ENCODE measurements around the gene TRABD2B.

TRABD2B gene

DNA sequence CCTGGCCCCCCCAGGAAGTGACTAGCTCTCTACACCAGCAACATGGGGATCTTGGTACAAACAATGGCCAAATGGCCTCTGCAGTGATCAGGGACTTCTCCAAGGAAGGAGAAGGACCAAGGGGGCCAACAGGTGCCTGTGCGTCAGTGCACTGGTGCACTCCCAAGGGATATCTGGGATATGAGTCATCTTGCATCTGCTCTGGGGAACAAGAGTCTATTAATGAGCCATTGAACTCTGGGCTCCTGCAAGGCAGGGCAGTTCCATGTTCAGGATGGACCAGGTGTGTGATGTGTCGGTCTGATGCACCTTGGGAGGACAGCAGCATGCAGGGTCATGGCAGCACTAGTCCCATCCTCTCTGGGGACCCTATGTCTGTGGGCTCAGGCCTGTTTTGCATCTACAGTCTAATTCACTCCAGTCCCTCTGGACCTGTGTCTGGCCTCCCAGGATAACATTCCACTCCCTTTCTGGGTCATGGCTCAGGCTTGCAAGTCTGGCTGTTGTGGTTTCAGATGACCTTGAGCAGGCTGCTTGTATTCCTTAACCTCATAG is 125.3 kb downstream of the TRABD2B start:
- FAIRE-seq: no peak

GRCh38 chr1:47870946-47871676 is 126.1 kb downstream of the TRABD2B start:
- FAIRE-seq: no peak

DNA sequence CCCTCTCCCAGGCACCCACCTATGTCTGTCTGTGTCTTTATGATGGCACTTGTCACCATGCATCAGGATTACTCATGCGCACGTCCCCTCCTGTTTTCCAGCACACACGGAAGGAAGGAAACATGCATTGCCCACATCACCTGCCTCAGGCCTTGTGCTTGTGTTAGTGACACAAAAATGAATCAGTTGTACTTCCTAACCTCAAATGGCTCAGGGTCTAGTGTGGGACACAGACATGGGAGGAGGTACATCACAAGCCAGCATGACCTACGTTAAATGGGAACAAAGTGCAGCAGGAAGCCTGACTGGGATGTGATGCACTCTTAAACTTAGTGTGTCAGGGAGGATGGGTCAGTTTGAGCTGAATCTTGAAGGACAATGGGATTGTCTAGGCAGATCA is 126.7 kb downstream of the TRABD2B start:
- no peak for FAIRE-seq

DNA sequence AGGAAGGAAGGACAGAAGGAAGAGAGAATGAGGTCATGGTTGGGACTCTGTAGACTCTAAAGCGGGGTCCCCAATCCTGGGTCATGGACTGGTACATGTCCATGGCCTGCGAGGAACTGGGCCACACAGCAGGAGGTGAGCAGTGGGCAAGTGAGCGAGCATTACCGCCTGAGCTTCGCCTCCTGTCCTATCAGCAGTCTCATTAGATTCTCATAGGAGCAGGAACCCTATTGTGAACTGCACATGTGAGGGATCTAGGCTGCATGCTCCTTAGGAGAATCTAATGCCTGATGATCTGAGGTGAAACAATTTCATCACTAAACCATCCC is 128.9 kb downstream of the TRABD2B start:
- FAIRE-seq: no peak

DNA sequence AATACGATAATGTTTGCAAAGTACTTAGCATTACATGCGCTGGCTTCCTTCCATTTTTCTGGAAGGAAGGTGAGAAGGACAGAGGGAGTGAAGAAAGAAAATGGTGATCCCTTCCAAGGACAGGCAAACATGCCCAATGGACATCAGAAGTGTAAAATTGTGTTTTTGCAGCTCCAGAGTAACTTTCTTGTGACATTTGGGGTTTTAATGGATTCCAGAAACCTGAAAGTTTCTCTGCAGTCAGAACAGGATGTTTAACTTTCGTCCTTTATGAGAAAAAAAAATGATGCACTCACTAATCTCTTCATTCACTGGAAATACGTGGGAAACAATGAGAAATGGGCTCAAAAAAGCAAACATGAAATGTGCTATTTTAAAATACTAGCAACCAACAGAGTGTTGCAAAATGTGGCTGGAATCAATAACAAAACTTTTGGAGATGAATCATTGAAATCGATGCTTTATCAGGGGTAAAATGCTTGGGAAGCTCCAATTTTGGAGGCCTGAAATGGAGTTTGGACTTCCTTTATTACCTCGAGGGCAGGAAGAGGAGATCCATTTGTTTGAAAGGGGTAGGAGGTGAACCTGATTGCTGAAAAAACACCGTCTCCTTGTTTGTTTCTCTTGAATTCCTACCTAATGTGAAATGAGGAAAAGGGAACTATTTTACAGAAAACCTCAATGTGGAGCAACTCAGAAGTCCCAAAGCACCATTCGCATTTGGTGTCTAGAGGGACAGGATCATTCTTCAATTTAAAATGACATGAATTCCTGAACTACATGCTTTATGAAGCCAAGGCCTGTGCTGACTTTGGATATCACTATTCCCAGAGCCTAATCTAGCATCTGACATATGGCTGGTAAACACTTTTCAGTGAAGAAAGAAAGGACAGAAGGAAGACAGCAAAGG is 129.5 kb downstream of the TRABD2B start:
- FAIRE-seq: no peak

- no peak for FAIRE-seq
Observed at GRCh38 chr1:47866601-47867437, 130.4 kb downstream of the TRABD2B start.

DNA sequence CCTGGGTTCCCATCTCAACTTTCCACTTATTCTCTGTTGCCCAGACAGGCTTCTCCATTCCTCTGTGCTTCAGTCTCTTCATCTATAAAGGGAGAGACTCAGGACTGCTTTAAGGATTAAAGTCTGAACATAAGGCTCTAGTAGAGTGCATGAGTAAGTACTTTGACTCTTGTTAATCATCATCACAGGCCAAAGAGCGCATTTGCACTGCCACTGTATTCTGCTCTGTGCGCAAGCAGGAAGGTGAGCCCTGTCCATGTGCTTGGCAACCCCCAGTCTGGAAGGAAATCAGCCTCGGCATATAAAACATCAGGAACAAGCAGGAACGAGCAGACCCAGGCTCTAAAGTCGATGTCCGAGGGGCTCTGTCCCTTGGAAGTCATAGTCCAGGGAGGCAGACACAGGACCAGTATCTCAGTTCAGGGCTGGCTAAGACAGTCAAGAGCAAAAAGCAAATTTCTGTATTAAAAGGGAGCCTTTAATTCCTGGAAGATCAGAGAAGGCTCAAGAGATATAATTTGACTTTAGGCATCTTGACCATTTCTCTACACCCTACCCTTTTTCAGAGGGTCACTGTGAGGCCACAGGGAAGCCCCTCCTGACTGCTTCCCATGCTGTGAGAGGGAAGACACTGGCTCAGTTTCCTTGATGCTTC is 131.2 kb downstream of the TRABD2B start:
- no peak for FAIRE-seq

DNA sequence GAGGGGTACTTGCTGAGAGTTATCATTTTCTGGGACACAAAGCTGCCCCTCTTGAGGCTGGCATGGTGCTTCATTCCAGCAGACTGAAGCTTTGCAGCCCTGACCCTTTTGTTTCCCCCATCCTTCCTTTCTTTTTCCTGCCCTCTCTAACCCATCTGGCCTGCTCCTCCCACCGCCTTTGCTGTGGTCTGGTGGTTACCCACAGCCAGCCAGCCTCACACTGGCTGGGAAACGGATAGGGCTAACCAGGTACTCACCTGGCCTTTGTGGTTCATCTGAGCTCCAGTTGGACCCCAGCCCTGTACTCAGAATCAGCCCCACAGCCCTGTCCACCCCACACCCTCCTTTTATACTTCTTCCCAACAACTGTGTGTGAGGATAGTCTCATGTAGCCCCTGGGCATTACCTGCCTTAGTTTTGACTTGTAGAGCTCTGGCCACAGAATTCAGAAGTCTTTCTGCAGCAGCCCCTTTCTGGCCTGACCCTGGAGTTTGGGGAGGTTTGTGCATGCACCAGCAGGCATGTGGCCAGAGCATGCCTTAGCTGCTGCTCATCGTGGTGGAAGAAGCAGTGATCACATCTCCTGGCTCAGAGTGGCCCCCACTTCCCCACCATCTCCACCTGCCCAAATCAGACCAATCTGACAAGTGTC is 138.0 kb downstream of the TRABD2B start:
- FAIRE-seq: no peak

DNA sequence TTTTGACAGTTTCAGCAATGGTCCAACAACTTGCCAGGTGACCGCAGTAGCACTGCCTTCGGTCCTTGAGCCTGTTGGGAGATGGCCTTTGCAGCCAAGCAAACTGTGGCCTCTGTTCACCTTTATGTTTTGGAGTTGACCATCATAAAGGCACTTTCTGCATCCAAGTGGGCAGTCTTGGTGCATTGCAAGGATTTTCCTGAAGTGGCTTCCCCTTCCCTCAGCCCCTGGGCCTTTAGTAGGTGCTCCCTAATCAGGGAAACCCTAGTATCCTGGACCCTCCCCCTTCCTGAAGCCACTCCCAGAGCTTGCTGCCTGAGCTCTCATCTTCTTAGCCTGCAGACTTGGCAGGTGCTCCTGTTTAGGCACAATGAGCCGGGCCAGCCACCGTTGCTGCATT is 140.2 kb downstream of the TRABD2B start:
- no peak for FAIRE-seq

- no peak for FAIRE-seq
Observed at GRCh38 chr1:47855230-47855629, 142.0 kb downstream of the TRABD2B start.

DNA sequence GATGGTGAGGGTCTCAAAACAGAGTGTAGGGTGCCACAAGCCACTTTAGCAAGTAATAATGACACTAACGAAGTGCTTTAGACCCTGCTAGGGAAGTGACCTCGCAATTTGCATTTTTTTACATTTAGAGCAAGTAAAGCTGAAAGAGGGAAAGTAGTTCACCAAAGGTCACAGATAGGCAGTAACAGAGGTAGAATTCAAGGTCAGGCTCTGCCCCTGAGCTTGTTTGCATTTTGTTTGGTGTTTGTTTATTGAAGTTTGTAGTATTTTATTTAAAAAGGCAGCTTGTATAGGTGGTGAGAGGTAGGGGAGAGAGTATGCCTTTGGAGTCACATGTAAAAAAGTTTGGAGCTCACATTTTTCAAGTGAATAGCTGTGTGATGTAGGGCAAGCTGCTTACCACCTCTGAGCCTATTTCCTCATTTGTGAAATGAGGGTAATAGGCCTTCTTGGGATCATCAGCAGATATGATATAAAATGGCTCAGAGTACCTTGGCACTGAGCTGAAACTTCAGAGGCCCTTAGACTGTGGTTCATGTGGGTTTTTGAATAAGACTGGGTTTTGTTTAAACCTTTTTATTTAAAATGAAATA is 142.5 kb downstream of the TRABD2B start:
- FAIRE-seq: no peak

GRCh38 chr1:47853852-47854251 is 143.3 kb downstream of the TRABD2B start:
- no peak for FAIRE-seq

DNA sequence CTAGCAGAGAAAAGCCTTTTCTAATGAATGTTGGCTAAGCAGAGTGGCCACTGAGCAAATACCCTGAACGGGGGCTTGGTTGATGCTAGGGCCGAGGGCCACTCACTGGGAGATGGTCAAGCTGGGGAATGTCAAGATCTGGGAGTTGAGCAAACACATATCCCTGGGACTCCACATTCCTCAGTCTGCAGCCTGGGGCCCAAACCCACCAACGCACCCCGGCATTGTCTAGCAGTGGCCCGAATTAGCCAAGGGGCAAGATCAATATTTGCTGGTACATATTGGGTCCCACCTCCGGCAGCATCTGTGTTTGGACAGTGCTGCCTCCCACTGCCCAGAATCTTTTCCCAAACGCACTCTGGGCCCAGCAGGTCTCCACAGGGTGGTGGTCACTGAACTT is 144.1 kb downstream of the TRABD2B start:
- no peak for FAIRE-seq

- FAIRE-seq: no peak
Observed at GRCh38 chr1:47852006-47852718, 145.0 kb downstream of the TRABD2B start.

GRCh38 chr1:47850451-47850850 is 146.7 kb downstream of the TRABD2B start:
- no peak for FAIRE-seq

DNA sequence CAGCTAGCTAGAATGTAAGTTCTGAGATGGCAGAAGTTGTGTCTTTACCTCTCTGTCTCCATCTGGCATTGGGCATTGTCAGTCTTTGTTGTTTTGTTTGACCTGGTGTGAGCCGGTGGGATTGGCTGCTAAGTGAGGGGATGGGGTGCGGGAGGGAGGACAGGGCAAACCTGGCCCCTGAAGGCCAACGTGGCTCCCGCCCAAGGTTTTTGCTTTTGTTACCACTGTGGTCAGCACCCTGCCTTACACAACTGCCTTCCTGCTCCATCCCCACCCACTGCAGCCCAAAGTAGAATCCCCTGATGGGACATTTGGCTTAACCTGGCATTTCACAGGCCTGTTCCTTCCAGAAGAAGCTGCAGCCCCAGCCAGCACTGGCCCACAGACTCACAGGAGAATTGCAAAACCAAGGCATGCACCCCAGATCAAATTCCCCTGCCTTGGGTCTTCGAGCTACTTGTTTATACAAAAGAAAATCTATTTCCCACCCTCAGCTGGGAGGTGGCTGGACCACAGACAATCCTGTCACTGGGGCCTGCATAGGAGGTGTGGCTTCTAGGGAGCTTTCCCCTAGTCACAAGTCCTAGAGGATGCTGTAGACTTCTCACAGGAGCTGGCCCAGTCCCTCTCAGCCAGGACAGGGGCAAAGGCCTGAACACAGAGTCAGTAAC is 147.5 kb downstream of the TRABD2B start:
- no peak for FAIRE-seq

- FAIRE-seq: no peak
Observed at GRCh38 chr1:47849005-47849521, 148.1 kb downstream of the TRABD2B start.

DNA sequence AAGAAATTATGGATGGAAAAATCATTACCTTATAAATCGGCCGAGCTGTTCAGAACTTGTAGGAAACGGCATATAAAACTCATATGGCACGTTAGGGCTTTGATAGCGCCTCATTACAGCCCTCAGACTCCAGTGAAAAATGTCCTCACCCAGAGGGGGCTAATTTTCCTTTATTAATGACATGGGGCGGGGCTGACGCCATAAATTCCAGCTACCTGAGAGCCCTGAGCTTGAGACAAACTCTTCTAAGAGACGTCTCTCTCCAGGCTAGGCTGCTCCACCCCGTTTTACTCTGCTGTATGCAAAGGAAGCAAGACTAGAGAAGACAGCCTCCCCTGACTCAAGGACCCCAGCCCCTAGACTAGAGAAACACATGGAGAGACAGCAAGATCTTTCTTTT is 149.4 kb downstream of the TRABD2B start:
- FAIRE-seq: no peak

DNA sequence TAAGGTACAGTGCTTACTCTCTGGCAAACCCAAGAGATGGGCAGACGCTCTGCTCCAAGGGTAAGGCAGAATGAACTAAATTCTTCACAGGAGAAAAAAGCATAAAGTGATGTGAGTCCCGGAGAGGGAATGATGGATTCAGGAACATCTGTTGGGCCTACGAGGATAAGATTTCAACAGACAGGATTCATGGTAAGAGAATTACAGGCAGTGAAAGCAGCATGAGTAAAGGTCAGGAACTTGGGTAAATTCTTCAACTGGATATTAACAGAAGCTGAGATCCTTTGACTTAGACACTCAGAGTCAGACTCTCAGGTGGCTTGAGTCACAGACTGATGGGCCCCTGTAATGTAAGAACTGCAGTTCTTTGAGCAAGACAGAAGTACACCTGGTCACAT is 152.6 kb downstream of the TRABD2B start:
- FAIRE-seq: no peak
